IMR-90 (cell line): ENCODE results near the gene SELENOT.

Source experiments
- POLR2A ChIP-seq: IDR thresholded peaks from 2 replicates; pipeline ENCODE4 v1.6.1; 2012; ENCODE audit warnings: mild to moderate bottlenecking, low read depth, low read length
- RAD21 ChIP-seq: IDR thresholded peaks from 2 replicates; pipeline ENCODE4 v1.6.1; 2012; ENCODE audit warnings: low read length, improper control_type of control experiment
- RFX5 ChIP-seq: IDR thresholded peaks from 2 replicates; pipeline ENCODE4 v1.8.0; 2012; ENCODE audit warnings: low read depth, mild to moderate bottlenecking, low read length, moderate library complexity
- TF ChIP-seq, protein P1 (sequence below): conservative IDR thresholded peaks from 2 replicates; pipeline ENCODE4 v1.5.1; 2012; ENCODE audit warnings: mild to moderate bottlenecking, low read depth, low read length, improper control_type of control experiment
- TF ChIP-seq, protein P2 (sequence below): fragments of 150-350 bp; IDR thresholded peaks from 2 replicates; pipeline ENCODE4 v1.6.1; 2016; ENCODE audit warnings: low read depth, mild to moderate bottlenecking, low read length, moderate library complexity, borderline replicate concordance

DNA sequence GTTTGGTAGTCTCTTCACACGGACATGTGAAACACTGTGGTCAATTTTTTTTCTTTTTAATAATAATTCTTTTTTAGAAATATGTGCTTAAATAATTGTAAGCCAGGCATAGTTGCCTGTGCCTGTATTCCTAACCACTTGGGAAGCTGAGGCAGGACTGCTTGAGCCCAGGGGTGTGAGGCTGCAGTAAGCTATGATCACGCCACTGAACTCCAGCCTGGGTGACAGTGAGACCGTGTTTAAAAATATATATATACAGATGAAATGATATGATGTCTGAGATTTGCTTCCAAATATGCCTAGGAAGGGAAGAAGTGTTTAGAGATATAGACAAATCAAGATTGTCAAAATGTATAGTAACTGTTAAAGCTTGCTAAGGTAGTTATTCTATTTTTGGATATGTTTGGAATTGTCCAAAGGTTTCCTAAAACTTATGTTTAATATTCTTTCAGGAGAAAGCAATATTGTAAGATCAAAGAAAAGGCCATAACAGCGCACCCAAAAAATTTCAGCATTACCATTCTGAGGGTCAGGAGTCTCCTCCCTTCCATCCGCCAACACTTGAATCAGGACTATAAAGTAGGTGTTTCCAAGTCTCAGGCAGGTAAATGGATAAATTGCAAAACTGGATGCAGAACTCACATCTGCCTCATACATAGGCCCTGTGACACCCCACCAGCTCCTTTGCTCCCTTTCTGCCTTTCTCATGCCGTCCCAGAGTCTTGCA, 532 bp upstream of the SELENOT start:
- TF ChIP-seq, protein P1, sequence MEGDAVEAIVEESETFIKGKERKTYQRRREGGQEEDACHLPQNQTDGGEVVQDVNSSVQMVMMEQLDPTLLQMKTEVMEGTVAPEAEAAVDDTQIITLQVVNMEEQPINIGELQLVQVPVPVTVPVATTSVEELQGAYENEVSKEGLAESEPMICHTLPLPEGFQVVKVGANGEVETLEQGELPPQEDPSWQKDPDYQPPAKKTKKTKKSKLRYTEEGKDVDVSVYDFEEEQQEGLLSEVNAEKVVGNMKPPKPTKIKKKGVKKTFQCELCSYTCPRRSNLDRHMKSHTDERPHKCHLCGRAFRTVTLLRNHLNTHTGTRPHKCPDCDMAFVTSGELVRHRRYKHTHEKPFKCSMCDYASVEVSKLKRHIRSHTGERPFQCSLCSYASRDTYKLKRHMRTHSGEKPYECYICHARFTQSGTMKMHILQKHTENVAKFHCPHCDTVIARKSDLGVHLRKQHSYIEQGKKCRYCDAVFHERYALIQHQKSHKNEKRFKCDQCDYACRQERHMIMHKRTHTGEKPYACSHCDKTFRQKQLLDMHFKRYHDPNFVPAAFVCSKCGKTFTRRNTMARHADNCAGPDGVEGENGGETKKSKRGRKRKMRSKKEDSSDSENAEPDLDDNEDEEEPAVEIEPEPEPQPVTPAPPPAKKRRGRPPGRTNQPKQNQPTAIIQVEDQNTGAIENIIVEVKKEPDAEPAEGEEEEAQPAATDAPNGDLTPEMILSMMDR: no peak
- no peak for TF ChIP-seq RFX5
- TF ChIP-seq RAD21: no peak
- TF ChIP-seq, protein P2, sequence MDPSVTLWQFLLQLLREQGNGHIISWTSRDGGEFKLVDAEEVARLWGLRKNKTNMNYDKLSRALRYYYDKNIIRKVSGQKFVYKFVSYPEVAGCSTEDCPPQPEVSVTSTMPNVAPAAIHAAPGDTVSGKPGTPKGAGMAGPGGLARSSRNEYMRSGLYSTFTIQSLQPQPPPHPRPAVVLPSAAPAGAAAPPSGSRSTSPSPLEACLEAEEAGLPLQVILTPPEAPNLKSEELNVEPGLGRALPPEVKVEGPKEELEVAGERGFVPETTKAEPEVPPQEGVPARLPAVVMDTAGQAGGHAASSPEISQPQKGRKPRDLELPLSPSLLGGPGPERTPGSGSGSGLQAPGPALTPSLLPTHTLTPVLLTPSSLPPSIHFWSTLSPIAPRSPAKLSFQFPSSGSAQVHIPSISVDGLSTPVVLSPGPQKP: no peak
- no peak for TF ChIP-seq POLR2A
